ENCODE data around the gene ZNG1F.
"Not testable (repeated sequence)": the region's sequence is repeated elsewhere in the genome, so short reads cannot be mapped to it uniquely, and the experiment has no call there.

ZNG1F gene

GRCh38 chr9:41189217-41189616 lies at the start of gene ZNG1F:
TSS of gene ZNG1F (minus strand) at chr9:41189317. CDS start at chr9:41189258, 59 bp downstream.
- not testable (repeated sequence) for DNase-seq

GRCh38 chr9:41237110-41237749 lies 48.1 kb upstream of the ZNG1F start:
- DNase-seq = not testable (repeated sequence)

GRCh38 chr9:41236486-41237109 lies 47.5 kb upstream of the ZNG1F start:
- DNase-seq = not testable (repeated sequence)

GRCh38 chr9:41234811-41235805 lies 46.0 kb upstream of the ZNG1F start:
- not testable (repeated sequence) for DNase-seq

- DNase-seq = not testable (repeated sequence)
These were observed 45.1 kb upstream of the ZNG1F start for GRCh38 chr9:41234221-41234620.

GRCh38 chr9:41232326-41232725 lies 43.2 kb upstream of the ZNG1F start:
- DNase-seq = not testable (repeated sequence)

GRCh38 chr9:41230418-41230817 lies 41.3 kb upstream of the ZNG1F start:
- not testable (repeated sequence) for DNase-seq

GRCh38 chr9:41229408-41230401 lies 40.6 kb upstream of the ZNG1F start:
- DNase-seq = no peak

GRCh38 chr9:41219831-41220230 lies 30.7 kb upstream of the ZNG1F start:
- DNase-seq = not testable (repeated sequence)

- not testable (repeated sequence) for DNase-seq
These were observed 678 bp downstream of the ZNG1F start for GRCh38 chr9:41188439-41188838.

GRCh38 chr9:41174994-41175393 lies 14.1 kb downstream of the ZNG1F start:
- DNase-seq = not testable (repeated sequence)

GRCh38 chr9:41150116-41150515 lies 39.0 kb downstream of the ZNG1F start:
- not testable (repeated sequence) for DNase-seq

- not testable (repeated sequence) for DNase-seq
These were observed 47.2 kb downstream of the ZNG1F start for GRCh38 chr9:41141878-41142277.

GRCh38 chr9:41128581-41128980 lies 60.5 kb downstream of the ZNG1F start, which contains the start of gene FOXD4L6:
TSS of gene FOXD4L6 (minus strand) at chr9:41128681. CDS start at chr9:41128383, 298 bp downstream.
- DNase-seq = not testable (repeated sequence)

GRCh38 chr9:41126746-41127446 lies 62.2 kb downstream of the ZNG1F start:
- DNase-seq = not testable (repeated sequence)

GRCh38 chr9:41125936-41126335 lies 63.2 kb downstream of the ZNG1F start:
- not testable (repeated sequence) for DNase-seq

GRCh38 chr9:41125109-41125658 lies 63.9 kb downstream of the ZNG1F start:
- not testable (repeated sequence) for DNase-seq

- DNase-seq = not testable (repeated sequence)
These were observed 64.6 kb downstream of the ZNG1F start for GRCh38 chr9:41124250-41125108.

GRCh38 chr9:41123812-41124211 lies 65.3 kb downstream of the ZNG1F start:
- DNase-seq = not testable (repeated sequence)

GRCh38 chr9:41123396-41123795 lies 65.7 kb downstream of the ZNG1F start:
- not testable (repeated sequence) for DNase-seq
